Epithelial cell of proximal tubule (primary cell): Measurements from ENCODE around the gene SAXO2. TPM values are rescaled to one million over a fixed set of nuclear protein-coding genes. Genes with fewer than 3 reads are reported as not detected.
"Not testable (repeated sequence)": the region's sequence is repeated elsewhere in the genome, so short reads cannot be mapped to it uniquely, and the experiment has no call there.

Source experiments
- DNase-seq: peaks from one replicate; pipeline ENCODE4 v3.0.0-alpha.2; 2011; ENCODE audit warnings: low read depth
- H3K4me3 ChIP-seq: 2 replicates; pipeline ENCODE4 v1.5.1; 2011; ENCODE audit warnings: low read depth, mild to moderate bottlenecking, low read length
- total RNA-seq: library from RNA; depleted of rRNA; stranded (reverse); fragments of >200 nt; gene quantifications from 2 replicates; pipeline ENCODE4 v1.2.3, GENCODE V29; 2015
- TF ChIP-seq, protein P1 (sequence below): conservative IDR thresholded peaks from 2 replicates; pipeline ENCODE4 v1.5.1; 2012; ENCODE audit warnings: low read depth, mild to moderate bottlenecking, low read length

Gene SAXO2
- total RNA-seq, 1 donor from 2014 or later, result 0.12 TPM

DNA sequence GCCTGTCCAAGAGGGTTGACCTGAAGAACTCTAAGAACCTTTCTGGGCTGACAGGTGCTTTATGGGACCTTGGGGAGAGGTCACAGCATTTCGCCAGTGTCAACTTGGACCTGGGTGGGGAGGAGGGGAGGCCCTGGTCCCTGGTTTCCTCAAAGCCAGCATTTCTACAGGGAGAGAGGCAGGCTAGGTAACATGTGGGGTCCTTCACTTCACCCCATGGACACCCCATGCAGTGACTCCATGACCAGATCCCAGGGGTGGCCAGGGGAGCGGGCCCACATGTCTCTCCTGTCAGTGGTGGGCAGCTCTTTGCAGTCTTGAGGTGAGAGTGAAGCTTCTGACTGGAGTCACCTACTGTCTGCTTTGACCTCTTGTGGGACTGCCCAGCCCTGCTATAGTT lies 50.8 kb downstream of the SAXO2 start:
- DNase-seq, result no peak
- TF ChIP-seq, protein P1, sequence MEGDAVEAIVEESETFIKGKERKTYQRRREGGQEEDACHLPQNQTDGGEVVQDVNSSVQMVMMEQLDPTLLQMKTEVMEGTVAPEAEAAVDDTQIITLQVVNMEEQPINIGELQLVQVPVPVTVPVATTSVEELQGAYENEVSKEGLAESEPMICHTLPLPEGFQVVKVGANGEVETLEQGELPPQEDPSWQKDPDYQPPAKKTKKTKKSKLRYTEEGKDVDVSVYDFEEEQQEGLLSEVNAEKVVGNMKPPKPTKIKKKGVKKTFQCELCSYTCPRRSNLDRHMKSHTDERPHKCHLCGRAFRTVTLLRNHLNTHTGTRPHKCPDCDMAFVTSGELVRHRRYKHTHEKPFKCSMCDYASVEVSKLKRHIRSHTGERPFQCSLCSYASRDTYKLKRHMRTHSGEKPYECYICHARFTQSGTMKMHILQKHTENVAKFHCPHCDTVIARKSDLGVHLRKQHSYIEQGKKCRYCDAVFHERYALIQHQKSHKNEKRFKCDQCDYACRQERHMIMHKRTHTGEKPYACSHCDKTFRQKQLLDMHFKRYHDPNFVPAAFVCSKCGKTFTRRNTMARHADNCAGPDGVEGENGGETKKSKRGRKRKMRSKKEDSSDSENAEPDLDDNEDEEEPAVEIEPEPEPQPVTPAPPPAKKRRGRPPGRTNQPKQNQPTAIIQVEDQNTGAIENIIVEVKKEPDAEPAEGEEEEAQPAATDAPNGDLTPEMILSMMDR, result no peak
- H3K4me3 ChIP-seq, result no peak overlapping the region

DNA sequence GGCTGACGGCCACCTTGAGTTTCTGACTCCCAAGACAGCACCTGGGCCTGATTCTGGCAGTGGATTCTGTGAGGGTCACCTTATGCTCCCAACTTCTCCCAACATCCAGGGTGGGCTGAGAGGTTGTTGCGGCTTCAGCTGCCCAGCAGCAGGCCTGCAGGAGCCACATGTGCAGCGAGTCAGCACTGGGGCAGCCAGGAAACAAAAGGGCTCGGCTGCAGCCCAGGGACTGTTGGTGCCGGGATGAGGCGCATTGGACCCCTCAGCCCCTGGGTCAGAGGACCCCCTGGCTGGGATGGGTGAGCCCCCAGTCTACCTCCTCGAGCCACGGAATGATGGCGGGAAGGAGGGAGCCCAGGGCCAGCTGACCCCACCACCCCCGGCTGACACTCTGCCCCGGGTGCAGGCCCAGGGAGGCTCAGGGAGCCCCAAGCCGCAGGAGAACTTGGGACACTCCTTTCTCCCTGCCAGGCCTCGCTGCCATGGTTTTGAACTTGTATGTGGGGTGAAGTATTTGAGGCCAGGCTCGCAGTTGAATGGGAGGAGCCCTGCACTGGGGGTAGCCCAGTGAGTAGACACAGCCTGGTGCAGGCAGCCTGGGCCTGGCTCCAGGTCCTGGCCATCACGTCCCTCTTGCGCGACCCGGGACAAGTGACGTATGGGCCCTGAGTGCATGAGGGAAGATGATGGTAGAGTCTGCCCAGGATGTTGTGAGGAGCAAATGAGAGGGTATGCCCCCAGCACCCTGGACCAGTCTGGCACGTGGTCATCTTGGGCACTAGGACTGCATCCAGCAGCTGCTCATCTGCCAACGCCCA lies 51.5 kb downstream of the SAXO2 start:
- H3K4me3 ChIP-seq, DNase-seq: not testable (repeated sequence)

- TF ChIP-seq, protein P1, result no peak
- no peak overlapping the region for H3K4me3 ChIP-seq
- no peak for DNase-seq
Observed at GRCh38 chr15:82314769-82315518, 52.3 kb downstream of the SAXO2 start.

DNA sequence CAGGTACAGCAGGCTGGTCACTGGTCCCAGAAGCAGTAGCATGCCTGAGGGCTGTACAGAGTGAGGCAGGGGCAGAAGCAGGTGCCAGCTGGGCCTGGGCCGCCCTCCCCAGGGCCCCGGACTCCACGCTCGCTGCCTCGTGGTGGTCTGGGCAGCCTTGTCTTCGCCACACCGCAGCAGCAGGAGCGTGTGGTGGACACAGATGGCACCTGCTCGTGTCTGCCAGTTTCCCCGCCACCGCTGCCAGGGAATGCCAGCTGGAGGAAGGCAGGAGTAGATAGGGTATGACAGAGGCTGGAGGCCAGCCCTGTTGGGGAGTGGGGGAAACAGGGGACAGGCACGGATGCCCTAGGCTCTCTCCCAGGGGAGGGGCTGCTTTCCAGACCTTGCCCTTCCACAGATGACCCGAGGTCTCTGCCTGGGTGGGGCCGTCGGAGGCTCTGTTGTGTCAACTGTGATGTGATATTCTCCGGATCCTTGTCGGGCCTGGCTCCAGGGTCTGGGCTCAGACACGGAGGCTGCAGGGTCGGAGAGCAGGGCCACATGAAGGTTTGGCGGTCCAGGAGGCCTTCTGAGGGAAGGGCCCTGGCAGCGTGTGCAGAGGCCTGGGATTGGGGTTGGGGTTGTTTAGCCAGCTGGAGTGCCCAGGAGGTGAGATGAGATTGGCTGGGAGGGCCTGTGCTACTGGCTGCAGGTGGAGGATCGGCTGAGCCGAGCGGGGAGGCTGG lies 53.1 kb downstream of the SAXO2 start:
- DNase-seq, result no peak

GRCh38 chr15:82316247-82317090 lies 53.9 kb downstream of the SAXO2 start:
- H3K4me3 ChIP-seq, DNase-seq: not testable (repeated sequence)

More for the DNA sequence above, 53.1 kb downstream of the SAXO2 start:
- TF ChIP-seq, protein P1, result no peak
- H3K4me3 ChIP-seq, result no peak overlapping the region

- TF ChIP-seq, protein P1, result no peak
Observed at GRCh38 chr15:82317091-82317489, 54.5 kb downstream of the SAXO2 start.

GRCh38 chr15:82317516-82317915 lies 54.9 kb downstream of the SAXO2 start:
- H3K4me3 ChIP-seq, DNase-seq: not testable (repeated sequence)

More at GRCh38 chr15:82317091-82317489, 54.5 kb downstream of the SAXO2 start:
- H3K4me3 ChIP-seq, result no peak overlapping the region
- no peak for DNase-seq

GRCh38 chr15:82318281-82318680 lies 55.7 kb downstream of the SAXO2 start:
- not testable (repeated sequence) for DNase-seq, H3K4me3 ChIP-seq

DNA sequence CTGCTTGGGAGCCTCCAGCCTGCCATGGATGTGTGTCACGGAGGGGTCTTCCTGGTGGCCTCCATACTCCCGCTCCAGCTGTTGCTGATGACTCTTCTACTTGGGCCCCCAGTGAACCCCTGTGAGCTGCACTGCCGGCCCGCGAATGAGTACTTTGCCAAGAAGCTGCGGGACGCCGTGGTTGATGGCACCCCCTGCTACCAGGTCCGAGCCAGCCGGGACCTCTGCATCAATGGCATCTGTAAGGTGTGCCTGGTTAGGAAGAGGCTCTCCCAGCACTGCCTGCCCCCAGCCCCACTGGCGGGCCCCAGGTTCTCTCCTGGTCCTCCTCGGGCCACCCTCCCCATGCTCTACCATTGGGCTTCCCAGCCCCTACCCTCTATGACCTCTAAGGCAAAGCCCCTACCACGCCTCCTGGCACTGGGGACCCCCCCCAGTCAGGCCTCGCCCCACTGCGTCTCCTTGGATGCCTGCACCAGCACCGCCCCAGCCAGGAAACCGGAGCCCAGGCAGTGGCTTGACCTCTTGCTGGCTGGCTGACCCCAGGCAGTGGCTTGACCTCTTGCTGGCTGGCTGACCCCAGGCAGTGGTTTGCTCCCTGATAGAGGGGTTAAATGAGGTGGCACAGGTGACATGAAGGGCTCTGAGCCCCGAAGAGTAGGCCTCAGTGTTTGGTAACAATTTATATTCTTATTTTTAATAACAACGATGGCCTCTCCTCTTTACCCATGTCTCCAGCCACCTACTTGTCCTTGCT lies 57.1 kb downstream of the SAXO2 start:
- DNase-seq, H3K4me3 ChIP-seq: not testable (repeated sequence)

DNA sequence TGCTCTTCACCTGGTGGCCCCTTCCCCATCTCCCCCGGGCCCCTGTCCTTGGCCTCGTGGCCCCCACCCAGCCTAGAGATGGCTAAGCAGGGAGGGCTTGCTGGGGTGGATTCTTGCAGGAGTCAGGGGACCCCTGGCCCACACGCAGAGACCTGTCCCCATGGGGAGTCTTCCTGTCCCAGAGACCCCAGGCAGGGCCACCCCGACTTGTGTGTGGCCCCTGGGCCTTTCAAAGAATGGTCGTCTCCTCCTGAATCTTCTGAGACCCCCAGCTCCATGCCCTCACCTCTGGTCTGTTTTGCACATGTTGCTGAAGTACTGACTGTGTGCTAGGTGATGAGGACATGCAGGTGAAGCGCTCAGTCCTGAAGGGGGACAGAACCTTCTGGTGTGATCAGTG lies 58.2 kb downstream of the SAXO2 start:
- DNase-seq, result not testable (repeated sequence)

DNA sequence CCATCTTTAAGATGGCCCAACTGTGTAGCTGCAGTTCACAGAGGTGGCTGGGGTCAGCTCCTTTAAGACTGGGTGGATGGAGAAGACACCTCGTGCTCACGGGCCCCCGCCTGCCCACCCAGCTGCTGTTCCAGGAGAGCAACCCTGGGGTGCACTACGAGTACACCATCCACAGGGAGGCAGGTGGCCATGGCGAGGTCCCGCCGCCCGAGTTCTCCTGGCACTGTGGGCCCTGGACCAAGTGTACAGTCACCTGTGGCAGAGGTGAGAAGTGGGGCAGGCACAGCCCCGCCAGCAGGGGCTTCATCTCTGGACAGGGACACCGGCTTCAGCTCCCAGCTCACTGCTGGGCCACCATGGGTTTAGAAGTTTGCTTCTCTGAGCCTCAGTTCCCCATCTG lies 59.9 kb downstream of the SAXO2 start:
- H3K4me3 ChIP-seq, result not testable (repeated sequence)

More for the DNA sequence above, 58.2 kb downstream of the SAXO2 start:
- H3K4me3 ChIP-seq, result not testable (repeated sequence)

DNA sequence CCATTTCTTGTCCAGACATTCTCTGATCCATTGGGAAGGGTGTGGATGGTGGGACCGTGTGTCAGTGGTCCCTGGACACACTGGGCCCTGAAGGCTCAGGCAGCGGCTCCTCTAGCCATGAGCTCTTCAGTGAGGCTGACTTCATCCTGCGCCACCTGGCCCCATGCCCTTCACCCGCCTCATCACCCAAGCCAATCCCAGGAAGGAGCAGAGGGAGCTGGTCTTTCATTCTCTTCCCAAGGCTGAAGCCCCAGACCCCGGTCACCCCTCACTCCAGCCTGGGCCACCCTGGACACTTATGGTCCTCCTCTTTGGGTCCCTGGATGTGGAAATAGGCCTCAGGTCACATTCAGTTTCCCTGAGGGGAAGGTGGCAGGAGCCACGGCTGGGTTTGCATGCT lies 62.2 kb downstream of the SAXO2 start:
- H3K4me3 ChIP-seq, DNase-seq: not testable (repeated sequence)

More for the DNA sequence above, 59.9 kb downstream of the SAXO2 start:
- DNase-seq, result not testable (repeated sequence)
